HG03175 (cell line): ENCODE data around the gene TAOK3.
A peak's percentile ranks its signal among the peaks of the same experiment; 100 is the strongest.

ENCODE experiments used
- ATAC-seq: cut with Tn5 transposase; IDR thresholded peaks from one replicate; pipeline ENCODE4 v1.9.1; 2021; ENCODE audit warnings: mild to moderate bottlenecking, moderate library complexity; ENCODE audit not compliant: unreplicated experiment

Gene TAOK3

DNA sequence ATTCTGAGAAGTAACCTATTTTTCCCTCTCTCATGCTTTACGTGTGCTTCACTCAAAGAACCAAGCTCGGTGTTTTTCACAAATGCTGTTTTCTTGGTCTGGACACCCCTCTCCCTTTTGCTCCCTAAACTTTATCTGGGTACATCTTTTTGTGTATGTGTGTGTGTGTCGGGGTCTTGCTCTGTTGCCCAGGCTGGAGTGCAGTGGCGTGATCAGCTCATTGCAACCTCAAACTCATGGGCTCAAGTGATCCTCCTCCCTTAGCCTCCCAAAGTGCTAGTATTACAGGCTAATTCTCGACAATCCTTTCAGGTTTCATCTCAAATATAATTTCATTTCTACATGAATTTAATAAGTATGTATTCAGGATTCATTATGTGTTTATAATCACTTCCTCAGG, 153.6 kb downstream of the TAOK3 start:
- no peak for ATAC-seq

DNA sequence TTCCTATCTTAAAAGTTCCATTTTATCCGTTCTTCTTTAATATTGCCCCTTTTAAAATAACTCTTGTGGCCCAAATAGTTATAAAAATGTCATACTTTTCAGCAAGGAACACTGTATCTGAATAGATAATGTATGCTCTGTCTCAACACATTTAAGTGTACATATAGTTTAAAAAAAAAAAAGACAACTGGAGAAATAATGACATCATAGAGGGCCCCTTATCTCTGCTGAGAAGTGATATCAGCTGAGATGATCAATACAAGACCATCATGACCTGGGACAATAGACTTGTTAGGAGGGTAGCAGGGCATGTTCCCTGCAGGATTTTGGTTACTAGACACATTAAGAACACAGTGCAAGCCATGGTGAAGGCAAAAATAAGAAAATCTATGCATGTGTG, 159.3 kb downstream of the TAOK3 start:
- no peak for ATAC-seq

DNA sequence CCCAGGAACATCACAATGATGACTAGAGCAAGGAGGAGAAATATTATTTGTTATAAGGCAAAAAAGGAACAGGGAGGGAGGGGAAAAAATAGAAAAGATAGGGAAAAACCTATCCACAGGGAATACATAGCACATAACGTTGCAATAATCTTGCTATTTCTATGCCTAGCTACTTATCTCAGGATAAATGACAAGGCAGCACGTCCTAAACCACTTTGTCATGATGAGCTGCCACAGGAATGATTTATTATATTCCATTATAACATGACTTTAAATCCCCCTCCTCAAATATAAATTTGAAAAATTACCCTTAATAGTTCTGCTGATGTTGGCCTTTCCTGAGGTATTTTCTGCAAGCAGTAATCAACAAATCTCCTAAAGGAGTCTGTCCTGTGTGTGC, 160.1 kb downstream of the TAOK3 start:
- no peak for ATAC-seq

DNA sequence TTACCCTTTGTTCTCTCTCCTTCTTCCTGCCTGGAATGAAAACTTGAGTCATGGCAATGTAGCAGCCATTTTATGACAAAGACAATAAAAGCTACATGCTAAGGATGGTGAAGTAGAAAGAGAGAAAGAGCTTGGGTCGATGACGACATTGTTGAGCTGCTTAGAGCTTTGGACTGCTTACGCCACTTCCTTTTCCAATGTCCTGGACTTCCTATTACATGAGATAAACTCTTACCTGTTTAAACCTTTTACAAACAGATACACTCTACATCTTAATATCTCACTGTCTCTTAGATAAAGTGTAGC, 166.6 kb downstream of the TAOK3 start:
- no peak for ATAC-seq

DNA sequence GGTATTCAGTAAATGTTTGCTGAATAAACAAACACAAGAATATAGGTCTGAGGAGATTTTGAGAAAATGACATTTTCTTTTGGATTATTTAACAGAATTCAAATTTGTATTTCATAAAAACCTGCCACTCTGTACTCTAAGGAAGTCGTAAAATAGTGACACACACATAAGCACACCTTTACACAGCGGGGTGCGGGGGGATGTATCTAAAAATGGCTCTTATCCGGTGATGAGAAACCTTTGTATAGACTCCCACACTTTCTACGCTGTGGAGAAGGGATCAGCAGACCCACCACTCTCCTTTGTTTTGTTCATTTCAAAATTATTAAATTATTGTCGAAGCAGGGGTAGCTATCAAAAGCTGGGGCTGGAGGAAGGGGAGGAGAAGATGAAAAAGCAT, 178.7 kb downstream of the TAOK3 start:
- ATAC-seq: no peak

DNA sequence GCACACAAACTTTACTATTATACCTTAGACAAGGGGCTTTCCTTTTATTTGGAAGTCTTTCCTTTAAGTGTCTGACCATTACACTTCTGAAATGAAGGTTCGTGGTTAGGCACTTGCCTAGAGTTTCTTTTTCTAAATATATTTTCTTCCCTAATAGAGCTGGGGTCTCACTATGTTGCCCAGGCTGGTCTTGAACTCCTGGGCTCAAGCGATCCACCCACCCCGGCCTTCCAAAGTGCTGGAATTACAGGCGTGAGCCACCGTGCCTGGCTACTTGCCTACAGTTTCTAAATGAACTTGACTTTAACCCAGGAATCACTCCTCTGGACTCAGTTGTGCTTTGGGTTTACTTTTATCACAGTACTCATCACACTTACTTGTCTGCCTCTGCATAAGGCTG, 179.2 kb downstream of the TAOK3 start:
- no peak for ATAC-seq

DNA sequence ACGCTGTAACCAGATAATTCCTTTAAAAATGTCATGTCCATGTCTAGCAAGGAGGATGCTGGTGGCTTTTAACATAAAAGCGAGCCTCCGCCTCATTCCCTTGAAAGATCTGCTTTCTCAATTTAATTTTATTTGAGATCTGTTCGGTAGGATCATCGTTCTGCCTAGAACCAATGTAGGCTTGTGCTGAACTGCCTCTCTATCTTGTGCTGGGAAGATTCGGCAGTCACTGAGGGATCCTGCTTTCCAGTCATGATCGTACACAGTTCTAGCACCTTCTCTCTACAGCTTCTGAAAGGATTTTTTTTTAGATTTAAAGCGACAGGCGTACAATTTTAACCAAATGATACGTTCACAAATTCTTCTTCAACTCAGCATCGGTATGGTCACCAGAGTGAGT, 182.4 kb downstream of the TAOK3 start:
- no peak for ATAC-seq

DNA sequence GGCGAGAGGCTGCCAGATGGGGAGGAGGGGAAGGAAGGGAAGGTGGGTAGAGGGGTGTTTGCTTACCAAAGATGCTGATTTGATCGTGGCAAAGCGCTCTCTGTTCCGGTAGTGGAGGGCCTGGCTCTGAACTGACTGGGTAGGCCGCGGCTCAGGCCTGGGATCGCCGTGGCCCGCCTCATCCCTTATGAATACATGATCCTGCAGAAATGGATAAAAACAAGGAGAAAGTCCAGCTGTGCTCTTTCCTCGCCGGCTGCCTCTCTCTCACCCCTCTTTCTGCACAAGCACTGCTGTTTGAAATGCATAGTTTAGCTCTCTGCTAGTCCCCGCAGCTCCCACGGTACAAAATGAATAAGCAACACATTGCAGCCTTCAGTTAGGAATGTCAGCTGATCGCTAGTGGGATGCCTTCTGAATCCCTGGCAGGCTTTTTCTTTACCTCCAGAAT, 182.9 kb downstream of the TAOK3 start:
- no peak for ATAC-seq

DNA sequence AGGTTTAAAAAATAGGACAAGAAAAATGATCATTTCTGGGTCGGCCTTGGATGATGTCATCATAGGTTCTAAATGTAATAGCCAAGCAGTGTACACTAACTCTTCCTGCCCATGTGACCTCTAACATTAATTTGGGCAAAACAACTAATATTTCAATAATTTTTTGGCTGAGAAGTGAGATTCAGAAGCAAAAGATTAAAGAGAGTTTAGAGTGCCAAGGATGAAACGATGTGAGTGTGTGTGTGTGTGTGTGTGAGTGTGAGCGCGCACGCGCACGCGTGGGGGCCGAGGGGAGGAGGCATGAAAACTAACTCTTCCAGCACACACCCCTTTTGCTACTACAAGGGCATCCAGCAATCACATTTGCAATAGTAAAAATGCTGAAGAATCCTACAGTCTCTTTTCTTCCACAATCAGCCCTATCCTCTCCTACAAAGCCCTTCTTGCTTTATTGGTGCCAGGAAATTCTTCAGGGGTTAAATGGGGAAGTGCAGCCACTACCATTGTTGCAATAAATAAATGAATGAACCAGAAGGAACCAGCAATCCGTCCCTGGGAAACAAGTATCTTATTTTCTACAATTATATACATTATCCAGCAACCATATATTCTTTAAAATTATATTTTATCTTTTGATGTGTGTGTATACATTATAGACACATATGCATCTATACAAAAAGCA, 183.9 kb downstream of the TAOK3 start:
- ATAC-seq: no peak

DNA sequence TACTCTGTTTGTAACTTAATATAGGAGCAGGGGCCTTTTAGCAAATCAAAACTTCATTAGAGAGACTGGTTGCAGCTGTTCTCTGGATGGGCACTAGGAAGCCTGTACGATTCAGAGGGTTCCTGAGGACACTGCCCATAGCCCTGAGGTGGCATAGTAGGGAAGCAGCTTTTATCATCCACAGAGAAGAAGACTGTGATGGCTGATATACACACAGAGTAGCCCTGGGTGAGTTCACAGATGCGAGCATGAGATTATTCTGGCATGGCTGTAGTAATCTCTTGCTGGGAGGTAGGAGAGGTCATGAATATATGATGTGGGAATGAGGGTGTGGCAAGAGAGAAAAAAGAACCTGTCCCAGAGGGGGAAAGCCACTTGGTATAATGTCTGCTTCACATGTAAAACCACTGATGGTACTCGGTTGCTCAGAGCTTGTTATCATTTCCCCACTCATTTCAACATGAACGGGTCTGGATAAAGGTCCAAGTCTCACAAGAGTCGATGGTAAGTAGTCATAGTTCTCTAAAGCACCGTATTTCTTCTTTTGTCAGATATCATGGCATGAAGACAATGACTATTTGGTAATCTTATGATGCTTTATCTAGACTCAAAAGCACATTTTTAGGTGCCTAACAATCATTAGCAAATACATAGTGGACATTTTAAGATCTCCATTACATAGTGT, 184.8 kb downstream of the TAOK3 start:
- no peak for ATAC-seq

DNA sequence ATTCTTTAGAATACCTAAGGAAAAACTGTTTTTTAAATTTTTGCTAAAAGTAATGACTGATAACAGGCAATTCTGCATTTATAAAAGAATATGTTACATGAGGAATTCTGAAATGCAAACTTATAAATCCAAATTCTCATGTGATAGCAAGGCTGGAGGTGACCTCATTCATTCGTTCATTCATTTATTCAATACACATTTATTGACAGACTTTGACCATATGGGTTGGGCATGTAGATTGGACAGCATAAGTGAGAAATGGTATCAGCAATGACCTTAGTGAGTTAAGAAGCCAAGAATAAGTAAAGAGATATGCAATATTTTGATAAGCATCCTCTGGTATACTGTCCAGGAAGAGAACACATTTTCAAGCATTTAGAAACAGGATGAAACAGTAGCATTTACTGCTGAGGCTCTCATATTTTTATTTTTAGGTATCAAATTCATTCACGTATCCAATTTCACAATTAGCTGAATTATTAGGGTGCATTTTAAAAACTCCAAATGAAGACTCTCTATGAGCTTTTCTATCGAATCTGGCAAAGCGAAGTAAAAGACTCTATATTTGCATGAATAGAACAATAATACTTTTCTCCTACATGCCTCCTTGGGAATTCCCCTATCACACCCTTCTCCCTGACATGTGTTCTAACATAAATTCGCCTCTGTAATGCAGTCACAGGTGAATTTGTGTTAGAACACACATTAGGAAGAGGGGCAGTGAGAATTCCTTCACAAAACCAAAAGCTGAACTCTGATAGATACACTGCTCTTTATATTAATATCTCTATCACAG, 186.9 kb downstream of the TAOK3 start:
- ATAC-seq: no peak

DNA sequence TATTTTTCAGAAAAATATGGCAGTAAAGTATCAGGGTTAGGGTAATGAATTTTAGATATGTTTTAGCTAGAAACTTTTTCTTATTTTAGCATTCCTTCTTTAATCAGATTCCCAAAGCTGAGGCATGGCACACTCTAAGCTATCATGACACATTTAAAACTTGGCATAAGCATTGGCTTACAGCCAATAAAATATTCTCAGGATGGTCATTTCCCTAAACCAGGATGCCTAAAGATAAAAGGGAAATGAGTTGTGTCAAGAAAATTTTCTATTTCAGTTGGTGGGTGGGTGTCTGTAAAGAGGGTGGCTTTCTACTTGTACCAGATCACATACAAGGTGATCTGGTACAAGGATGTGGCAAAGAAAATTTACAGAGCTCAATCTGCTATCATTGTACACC, 189.0 kb downstream of the TAOK3 start:
- ATAC-seq: no peak

DNA sequence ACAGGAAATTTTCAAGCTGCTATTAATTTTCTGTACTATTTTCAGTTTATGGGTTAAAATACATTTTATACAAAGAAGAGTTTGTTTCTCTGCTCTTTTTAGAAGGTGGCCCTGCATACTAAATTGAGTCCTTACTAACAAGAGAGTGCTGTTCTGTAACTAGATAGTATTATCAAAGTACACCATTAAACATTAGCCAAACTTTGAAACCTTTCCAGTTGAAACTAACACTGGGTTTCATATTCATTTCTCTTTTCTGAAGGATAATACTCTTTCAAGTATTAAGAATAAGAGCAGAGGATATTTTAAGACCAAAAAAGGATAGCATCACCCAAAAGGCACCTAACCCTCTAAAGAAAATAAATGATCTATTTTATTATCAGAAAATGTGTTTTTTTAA, 189.6 kb downstream of the TAOK3 start:
- peak; percentile 63 for ATAC-seq

DNA sequence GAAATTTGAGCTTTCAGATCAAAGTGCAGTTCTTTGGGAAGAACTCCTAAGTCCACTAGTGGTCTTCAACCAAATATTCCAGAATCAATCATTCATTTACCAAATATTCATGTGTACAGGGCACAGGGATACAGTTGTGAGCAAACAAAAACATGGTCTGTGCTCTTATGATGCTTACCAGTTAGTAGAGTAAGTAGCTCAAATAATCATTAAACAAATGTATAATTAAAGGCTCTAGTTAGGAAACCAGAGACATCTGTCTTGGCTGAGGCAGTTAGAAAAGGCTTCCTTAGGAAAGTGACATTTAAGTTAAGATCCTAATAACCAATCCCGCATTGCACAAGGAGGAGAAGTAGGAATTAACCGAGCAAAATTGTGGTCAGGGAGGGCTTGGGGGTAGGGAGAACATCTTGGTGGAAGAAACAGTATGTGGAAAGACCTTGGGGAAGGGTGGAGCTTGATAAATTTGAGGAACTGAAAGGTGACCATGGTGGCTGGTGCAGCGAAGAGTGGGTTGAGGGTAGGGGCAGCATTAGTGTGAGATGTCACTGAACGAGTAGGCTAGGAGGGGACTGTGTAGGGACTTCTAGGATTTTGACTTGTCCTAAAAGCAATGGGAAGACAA, 196.8 kb downstream of the TAOK3 start:
- peak; percentile 97 for ATAC-seq

DNA sequence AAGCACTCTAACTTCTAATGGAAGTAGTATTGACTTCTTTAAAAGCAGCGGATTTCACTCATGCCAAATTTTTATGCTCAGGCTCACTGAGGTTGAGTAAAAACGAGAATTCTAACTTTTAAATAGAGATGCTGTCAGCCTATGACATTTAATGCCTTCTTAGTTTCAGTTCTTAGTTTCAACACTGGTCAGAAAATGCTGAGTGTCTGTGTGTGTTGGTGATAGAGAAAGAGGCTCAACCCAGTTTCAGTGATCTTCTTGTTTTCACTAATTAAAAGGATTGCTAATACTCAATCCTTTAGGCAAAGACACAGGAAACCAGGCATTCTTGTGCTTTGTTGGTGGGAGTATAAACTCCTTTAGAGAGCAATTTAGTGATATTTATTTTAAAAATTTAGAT, 205.8 kb downstream of the TAOK3 start:
- ATAC-seq: peak; percentile 99

DNA sequence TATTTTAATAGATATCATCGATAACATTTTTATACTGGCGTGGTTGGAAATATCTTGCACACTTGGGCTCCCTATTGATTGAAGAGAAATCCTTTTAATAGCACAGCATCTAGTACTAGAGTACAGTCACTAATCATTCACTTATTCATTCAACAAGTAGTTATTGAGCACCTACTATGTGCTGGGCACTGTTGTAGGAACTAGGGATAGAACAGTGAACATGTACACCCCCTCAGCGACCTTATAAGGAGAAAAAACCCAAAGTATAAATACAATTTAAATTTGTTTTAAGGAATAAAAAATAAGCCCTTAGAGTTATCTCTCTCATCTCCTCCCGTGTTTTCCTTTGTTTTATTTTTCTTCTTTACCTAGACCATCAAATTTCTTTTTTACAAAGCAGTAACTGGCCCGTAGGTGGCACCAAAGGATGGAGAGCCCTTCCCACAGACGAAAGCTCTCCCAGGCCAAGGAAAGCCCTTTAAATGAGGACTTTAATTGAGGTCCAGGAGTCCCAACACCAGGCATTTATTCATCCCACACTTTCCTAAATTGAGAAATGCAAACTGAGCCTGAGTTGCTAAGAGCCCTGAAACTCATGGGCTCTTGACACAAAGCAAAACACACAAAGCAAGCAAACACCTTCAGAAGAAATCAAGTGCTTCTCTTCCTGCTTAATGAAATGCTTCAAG, 207.8 kb downstream of the TAOK3 start:
- no peak for ATAC-seq

DNA sequence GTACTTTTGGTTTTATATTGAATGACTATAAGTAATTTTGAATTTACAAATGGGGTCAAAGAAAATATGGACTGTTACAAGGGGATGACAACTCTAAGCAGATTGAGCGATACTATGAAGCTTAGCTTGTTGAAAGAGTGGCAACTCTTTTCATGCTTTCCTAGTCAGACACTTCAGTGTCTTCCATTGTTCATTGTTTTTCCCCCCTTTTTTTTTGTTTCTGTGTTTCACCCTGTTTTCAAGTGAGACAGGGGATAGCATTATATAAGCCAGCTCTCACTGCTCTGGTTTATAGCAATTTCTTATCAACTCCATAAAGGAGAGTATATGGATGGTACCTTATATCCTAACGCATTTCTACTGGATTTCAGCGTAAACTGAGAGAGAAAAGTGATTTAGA, 212.2 kb downstream of the TAOK3 start:
- no peak for ATAC-seq

DNA sequence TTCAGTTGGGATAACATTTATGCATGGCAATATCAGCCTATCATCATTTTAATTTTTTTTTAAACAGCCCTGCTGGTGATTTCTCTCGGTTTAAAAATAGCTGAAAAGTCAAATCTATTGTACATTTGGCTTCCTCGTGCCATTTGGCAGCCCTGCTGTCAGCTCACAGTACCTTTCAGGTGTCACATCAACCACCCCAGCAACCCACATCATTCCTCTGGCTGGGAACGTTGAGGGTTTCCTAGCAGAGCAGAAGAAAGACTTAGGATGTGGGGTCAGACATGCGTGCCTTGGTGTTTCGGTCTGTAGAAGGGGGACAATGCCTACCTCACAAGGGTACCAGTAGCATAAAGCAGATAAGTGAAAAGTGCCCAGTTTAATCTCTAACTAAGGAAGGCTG, 221.0 kb downstream of the TAOK3 start:
- no peak for ATAC-seq

DNA sequence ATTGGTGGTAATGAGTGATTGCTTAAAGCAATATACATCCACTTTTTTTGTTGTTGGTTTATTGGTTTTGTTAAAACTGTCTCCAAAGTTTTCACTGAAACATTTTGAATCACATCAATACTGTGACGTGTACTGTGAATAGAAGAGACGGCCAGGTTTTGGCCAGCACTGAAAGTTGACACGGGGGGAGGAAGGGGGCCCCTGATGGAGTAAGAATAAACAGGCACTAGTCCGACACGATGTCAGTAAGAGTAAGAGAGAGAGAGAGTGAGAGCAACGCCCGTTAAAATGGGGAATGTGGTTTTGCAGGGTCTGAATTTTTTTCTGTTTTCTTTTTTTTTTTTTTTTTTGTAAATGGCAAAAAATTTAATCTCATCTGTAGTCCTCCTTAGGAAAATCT, 222.1 kb downstream of the TAOK3 start:
- no peak for ATAC-seq

DNA sequence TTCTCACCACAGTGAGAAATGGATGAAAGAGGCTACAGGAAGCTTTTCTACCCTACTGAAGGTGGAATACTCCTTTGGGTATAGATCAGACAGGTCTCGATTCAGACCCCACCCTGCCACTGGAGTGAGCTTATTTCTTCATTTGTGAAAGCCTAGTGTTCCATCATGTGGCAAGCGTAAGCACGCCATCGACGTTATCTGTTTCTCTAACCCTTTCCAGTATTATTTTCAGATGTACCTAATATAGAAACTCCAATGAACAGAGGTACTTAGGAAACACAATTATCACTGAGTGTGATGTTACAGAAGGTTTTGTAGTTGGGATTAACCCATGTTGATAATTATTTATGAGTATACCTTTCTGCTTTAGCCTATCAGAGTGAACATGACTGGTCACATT, 224.4 kb downstream of the TAOK3 start:
- no peak for ATAC-seq

DNA sequence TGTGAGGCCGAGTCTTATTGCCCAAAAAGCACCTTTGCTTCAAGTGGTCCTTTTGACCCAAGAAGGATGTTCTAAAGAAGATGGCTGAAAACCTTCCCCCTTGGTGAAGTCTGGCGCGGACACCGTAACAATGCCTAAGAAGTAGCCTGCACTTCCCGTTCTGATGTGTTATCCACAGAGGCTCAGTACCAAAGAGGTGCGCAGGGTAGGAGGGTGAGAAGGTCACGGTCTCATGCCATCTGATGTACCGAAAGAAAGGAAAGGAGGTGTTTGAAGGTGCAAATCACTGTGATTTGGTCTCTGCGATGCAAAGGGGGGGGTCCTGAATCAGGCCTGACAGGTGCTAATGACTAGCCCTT, 226.9 kb downstream of the TAOK3 start:
- no peak for ATAC-seq
